ENCODE results near the gene GDF15.

Gene GDF15

DNA sequence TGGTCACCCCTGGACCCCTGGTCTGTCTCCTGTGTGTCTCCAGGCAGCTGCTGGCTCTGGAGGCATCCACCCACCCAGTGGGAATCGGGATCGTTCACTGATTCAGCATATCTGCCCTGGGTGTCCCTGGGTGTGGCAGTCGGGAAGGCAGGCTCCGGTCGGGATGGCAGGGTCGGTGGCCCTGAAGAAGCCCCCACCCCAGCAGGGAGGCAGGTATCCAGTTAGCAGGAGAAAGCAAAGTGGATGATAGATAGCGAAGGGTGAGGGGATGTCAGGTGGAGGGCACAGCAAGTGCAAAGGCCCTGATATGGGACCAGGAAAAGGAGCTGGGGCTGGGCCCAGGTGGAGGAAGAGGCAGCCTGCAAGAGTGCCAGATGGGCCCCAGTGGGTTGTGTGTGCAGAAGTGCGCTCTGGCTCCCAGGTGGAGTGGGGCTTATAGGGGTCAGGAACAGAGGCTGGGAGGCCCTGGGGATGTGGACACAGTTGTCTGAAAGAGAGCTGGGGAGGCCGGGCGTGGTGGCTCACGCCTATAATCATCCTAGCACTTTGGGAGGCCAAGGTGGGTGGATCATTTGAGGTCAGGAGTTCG lies 35.5 kb downstream of the GDF15 start:
- DNase-seq = no peak
- Histone ChIP-seq H2AFZ (ENCODE audit: low read depth, low read length) (no peak overlapping the region), H3K79me2 (ENCODE audit: insufficient read depth, low read length) (peaks cover 68% of the 10 kb centered on the region), H3K27ac (ENCODE audit: low read length) (no peak overlapping the region), H3K9me3 (ENCODE audit: insufficient read depth, low read length, severe bottlenecking) (no peaks in the 10 kb centered on the region), H3K4me2 (ENCODE audit: insufficient read depth, low read length) (peak overlapping the region; percentile 88), H3K9ac (ENCODE audit: low read depth, low read length) (no peak overlapping the region), H3K27me3 (ENCODE audit: insufficient read depth, low read length, poor library complexity) (peaks cover 17% of the 10 kb centered on the region), H4K20me1 (ENCODE audit: insufficient read depth, low read length) (peaks cover 67% of the 10 kb centered on the region), H3K4me1 (ENCODE audit: insufficient read depth, low read length) (peaks cover 58% of the 10 kb centered on the region), H3K36me3 (ENCODE audit: insufficient read depth, low read length) (peaks cover 7% of the 10 kb centered on the region; the same call in 1 of the 2 replicates), H3K4me3 (ENCODE audit: low read depth in 1 of 2, low read length in 2 of 2) (0 out of 4 replicates have a peak overlapping the region, but pooled peaks of 1 of the 2 experiments have one; percentile 24)
- TF ChIP-seq, protein P1, sequence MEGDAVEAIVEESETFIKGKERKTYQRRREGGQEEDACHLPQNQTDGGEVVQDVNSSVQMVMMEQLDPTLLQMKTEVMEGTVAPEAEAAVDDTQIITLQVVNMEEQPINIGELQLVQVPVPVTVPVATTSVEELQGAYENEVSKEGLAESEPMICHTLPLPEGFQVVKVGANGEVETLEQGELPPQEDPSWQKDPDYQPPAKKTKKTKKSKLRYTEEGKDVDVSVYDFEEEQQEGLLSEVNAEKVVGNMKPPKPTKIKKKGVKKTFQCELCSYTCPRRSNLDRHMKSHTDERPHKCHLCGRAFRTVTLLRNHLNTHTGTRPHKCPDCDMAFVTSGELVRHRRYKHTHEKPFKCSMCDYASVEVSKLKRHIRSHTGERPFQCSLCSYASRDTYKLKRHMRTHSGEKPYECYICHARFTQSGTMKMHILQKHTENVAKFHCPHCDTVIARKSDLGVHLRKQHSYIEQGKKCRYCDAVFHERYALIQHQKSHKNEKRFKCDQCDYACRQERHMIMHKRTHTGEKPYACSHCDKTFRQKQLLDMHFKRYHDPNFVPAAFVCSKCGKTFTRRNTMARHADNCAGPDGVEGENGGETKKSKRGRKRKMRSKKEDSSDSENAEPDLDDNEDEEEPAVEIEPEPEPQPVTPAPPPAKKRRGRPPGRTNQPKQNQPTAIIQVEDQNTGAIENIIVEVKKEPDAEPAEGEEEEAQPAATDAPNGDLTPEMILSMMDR (IDR thresholded peaks at IDR 0.05; ENCODE audit: borderline replicate concordance, extremely low read depth, low read length, poor library complexity, severe bottlenecking) = no peak
- TF ChIP-seq EZH2 (IDR thresholded peaks at IDR 0.05; ENCODE audit: borderline replicate concordance, low read depth, low read length, severe bottlenecking) = no peak
- no peak for ATAC-seq (ENCODE audit: insufficient read depth, low read depth)

DNA sequence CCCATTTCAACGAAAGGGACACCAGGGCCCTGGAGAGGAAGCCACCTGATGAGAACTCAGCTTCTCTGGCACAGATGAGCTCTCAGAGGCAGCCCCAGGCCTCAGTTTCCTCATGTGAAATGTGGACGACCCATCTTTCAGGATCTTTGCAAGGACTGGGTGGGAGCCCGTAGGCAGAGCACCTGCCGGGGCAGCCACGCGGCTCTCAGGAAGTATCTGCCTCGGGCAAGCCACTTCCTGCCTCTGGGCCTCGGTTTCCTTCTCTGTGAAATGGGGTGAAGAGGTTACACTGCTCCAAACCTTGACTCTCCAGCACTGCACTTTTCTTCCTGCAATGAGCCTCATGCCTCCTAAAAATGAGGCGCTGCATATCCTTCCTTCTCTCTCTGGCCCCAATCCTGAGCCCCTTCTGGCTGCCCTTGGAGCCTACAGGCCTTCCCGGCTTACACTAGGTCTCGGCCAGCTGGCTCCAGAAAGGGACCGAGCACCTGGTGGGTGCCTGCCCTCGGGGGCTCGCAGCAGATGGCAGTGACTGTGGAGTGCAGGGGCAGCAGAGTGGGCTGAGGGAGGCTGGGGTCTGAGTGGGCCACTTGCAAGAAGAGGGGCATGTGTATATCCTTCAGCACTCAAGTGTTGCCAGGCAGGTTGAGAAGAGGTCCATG lies 36.7 kb downstream of the GDF15 start:
- ATAC-seq (ENCODE audit: insufficient read depth, low read depth) (peak; percentile 34; the same call in 2 of the 3 replicates), DNase-seq (peak; percentile 52)
- H3K79me2 ChIP-seq (ENCODE audit: insufficient read depth, low read length) = peaks cover 71% of the 10 kb centered on the region
- TF ChIP-seq, protein P1 (IDR thresholded peaks at IDR 0.05; ENCODE audit: borderline replicate concordance, extremely low read depth, low read length, poor library complexity, severe bottlenecking) = no peak
- no peak for TF ChIP-seq EZH2 (IDR thresholded peaks at IDR 0.05; ENCODE audit: borderline replicate concordance, low read depth, low read length, severe bottlenecking)
- peak overlapping the region; percentile 25; the same call in 1 of the 2 replicates for H3K4me2 ChIP-seq (ENCODE audit: insufficient read depth, low read length)
- peaks cover 7% of the 10 kb centered on the region; the same call in 1 of the 2 replicates for H3K36me3 ChIP-seq (ENCODE audit: insufficient read depth, low read length)
- peaks cover 5% of the 10 kb centered on the region for H3K27me3 ChIP-seq (ENCODE audit: insufficient read depth, low read length, poor library complexity)
- no peak overlapping the region for H2AFZ ChIP-seq (ENCODE audit: low read depth, low read length)
- no peak overlapping the region; a peak in 1 of 4 replicates for H3K4me3 ChIP-seq (ENCODE audit: low read depth in 1 of 2, low read length in 2 of 2)
- peaks cover 47% of the 10 kb centered on the region for H3K4me1 ChIP-seq (ENCODE audit: insufficient read depth, low read length)
- peaks cover 79% of the 10 kb centered on the region for H4K20me1 ChIP-seq (ENCODE audit: insufficient read depth, low read length)
- no peak overlapping the region for H3K9ac ChIP-seq (ENCODE audit: low read depth, low read length)
- no peak overlapping the region for H3K27ac ChIP-seq (ENCODE audit: low read length)
- no peaks in the 10 kb centered on the region for H3K9me3 ChIP-seq (ENCODE audit: insufficient read depth, low read length, severe bottlenecking)

DNA sequence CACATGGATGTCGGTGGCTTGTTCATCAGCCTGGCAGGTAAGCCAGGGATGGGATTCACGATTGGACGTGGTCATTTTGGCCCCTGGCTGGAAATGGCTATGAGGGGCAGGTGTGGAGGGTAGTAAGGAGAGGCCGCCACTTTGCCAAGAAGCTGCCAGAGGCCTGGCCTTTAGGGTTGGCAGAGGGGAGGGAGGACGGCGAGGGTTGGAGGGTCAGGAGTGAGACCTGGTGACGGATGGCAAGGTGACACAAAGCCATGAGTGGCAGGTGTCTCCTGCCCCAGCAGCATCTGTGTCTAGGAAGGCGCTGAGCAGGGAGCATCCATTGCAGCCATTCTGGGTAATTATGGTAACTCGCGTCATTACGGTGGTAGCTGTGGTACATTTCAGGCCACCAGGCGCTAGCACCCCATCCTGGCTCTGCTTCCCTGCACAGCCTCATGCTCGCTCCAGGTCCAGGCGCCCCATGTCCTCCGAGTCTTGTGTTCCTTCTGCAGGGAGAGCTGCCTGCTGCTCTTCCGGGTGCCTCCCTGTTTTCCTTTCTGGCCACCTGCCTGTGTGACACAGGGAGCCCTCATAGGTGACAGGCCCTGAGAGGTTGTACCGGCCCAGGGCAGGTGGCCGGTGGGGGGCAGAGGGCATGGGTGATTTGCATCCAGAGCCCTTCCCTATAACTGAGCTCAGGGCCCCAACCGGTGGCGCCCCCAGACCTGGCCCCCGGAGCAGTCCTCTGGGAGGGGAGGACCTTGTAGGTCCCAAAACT lies 37.5 kb downstream of the GDF15 start:
- peaks cover 41% of the 10 kb centered on the region for H3K4me1 ChIP-seq (ENCODE audit: insufficient read depth, low read length)
- H3K27me3 ChIP-seq (ENCODE audit: insufficient read depth, low read length, poor library complexity) = no peaks in the 10 kb centered on the region
- H3K9ac ChIP-seq (ENCODE audit: low read depth, low read length) = no peak overlapping the region
- H3K4me2 ChIP-seq (ENCODE audit: insufficient read depth, low read length) = no peak overlapping the region
- H3K36me3 ChIP-seq (ENCODE audit: insufficient read depth, low read length) = peaks cover 7% of the 10 kb centered on the region; the same call in 1 of the 2 replicates
- peaks cover 71% of the 10 kb centered on the region for H3K79me2 ChIP-seq (ENCODE audit: insufficient read depth, low read length)
- TF ChIP-seq, protein P1 (IDR thresholded peaks at IDR 0.05; ENCODE audit: borderline replicate concordance, extremely low read depth, low read length, poor library complexity, severe bottlenecking) = no peak
- no peak for DNase-seq
- H2AFZ ChIP-seq (ENCODE audit: low read depth, low read length) = no peak overlapping the region
- H3K4me3 ChIP-seq (ENCODE audit: low read depth in 1 of 2, low read length in 2 of 2) = no peak overlapping the region
- ATAC-seq (ENCODE audit: insufficient read depth, low read depth) = no peak
- no peak overlapping the region for H3K27ac ChIP-seq (ENCODE audit: low read length)
- H3K9me3 ChIP-seq (ENCODE audit: insufficient read depth, low read length, severe bottlenecking) = no peaks in the 10 kb centered on the region
- peaks cover 84% of the 10 kb centered on the region for H4K20me1 ChIP-seq (ENCODE audit: insufficient read depth, low read length)
